PC-3 (cell line): ENCODE measurements around the gene PODXL2. TPM values are rescaled to one million over a fixed set of nuclear protein-coding genes. Genes with fewer than 3 reads are reported as not detected.

Source experiments
- ATAC-seq: fragments of 200-7000 bp; cut with Tn5 transposase; 2 replicates; pipeline ENCODE4 v1.9.1; 2020; ENCODE audit warnings: mild to moderate bottlenecking, moderate library complexity
- BruUV-seq: library from RNA; stranded (reverse); fragments of 400-500 nt; replicated peaks from 2 replicates; lab custom pipeline; 2021; lab: Mats Ljungman, UMichigan
- CTCF ChIA-PET: fragments of 300-600 bp; sonication (Branson Sonifier 250); formaldehyde crosslinking; loops from one replicate; lab custom pipeline; 2022; ENCODE audit warnings: antibody characterized with exemption; lab: Charles Lee
- POLR2A ChIA-PET: fragments of 300-600 bp; sonication (Branson Sonifier 250); formaldehyde crosslinking; loops from one replicate; lab custom pipeline; 2022; ENCODE audit warnings: antibody characterized with exemption; ENCODE audit not compliant: unreplicated experiment; lab: Charles Lee
- DNase-seq: peaks from one replicate; pipeline ENCODE4 v3.0.0-alpha.2; 2015
- H2AFZ ChIP-seq: fragments of 300-600 bp; sonication (generic); 2 replicates; pipeline ENCODE4 v1.6.0; 2016; ENCODE audit warnings: antibody characterized with exemption, low read length
- H3F3A ChIP-seq: fragments of 300-600 bp; sonication (generic); one replicate; pipeline ENCODE4 v1.6.0; 2017; ENCODE audit warnings: antibody characterized with exemption, low read length, control low read depth, mild to moderate bottlenecking; ENCODE audit not compliant: unreplicated experiment
- H3K27ac ChIP-seq: fragments of 300-600 bp; sonication (generic); 2 replicates; pipeline ENCODE4 v1.5.1; 2016; ENCODE audit warnings: mild to moderate bottlenecking, low read length
- H3K27me3 ChIP-seq: fragments of 300-600 bp; sonication (generic); 2 replicates; pipeline ENCODE4 v1.6.1; 2016; ENCODE audit warnings: low read length, mixed read lengths
- H3K36me3 ChIP-seq: fragments of 300-600 bp; sonication (generic); 2 replicates; pipeline ENCODE4 v1.6.1; 2016; ENCODE audit warnings: low read depth, mixed run types, low read length, mixed read lengths
- H3K4me1 ChIP-seq: fragments of 300-600 bp; sonication (generic); 2 replicates; pipeline ENCODE4 v1.5.1; 2016; ENCODE audit warnings: low read length; ENCODE audit not compliant: insufficient read depth
- H3K4me2 ChIP-seq: fragments of 300-600 bp; sonication (generic); 2 replicates; pipeline ENCODE4 v1.6.0; 2016; ENCODE audit warnings: low read length
- H3K4me3 ChIP-seq: fragments of 300-600 bp; sonication (generic); 2 replicates; pipeline ENCODE4 v1.5.1; 2016; ENCODE audit warnings: mild to moderate bottlenecking, low read length, mixed read lengths
- H3K79me2 ChIP-seq: fragments of 300-600 bp; sonication (generic); 2 replicates; pipeline ENCODE4 v1.6.1; 2017; ENCODE audit warnings: low read length, mixed read lengths
- H3K9ac ChIP-seq: fragments of 300-600 bp; sonication (generic); 2 replicates; pipeline ENCODE4 v1.6.0; 2016; ENCODE audit warnings: mild to moderate bottlenecking, low read length
- H3K9me2 ChIP-seq: fragments of 300-600 bp; sonication (generic); replicated peaks from 2 replicates; pipeline ENCODE4 v1.6.1; 2016; ENCODE audit warnings: mixed run types, low read length, mixed read lengths
- H3K9me3 ChIP-seq: fragments of 300-600 bp; sonication (generic); 2 replicates; pipeline ENCODE4 v1.6.1; 2016; ENCODE audit warnings: low read length, mixed read lengths
- H4K20me1 ChIP-seq: fragments of 300-600 bp; sonication (generic); 2 replicates; pipeline ENCODE4 v1.6.1; 2016; ENCODE audit warnings: low read length, mixed read lengths
- CTCF ChIP-seq: fragments of 300-600 bp; sonication (generic); conservative IDR thresholded peaks from 2 replicates; pipeline ENCODE4 v1.5.1; 2017; ENCODE audit warnings: antibody characterized with exemption, low read depth, mild to moderate bottlenecking, low read length
- EZH2 ChIP-seq: fragments of 300-600 bp; sonication (generic); IDR thresholded peaks from one replicate; pipeline ENCODE4 v1.6.1; 2017; ENCODE audit warnings: antibody characterized with exemption, mild to moderate bottlenecking, low read length; ENCODE audit not compliant: unreplicated experiment
- EZH2phosphoT487 ChIP-seq: fragments of 300-600 bp; sonication (generic); IDR thresholded peaks from 2 replicates; pipeline ENCODE4 v1.6.1; 2018; ENCODE audit warnings: mild to moderate bottlenecking, antibody characterized with exemption, low read length, borderline replicate concordance
- intact Hi-C: fragments of 100-400 bp; cut with micrococcal nuclease; formaldehyde crosslinking; loops from 2 replicates; pipeline ENCODE4 v1.9.0; 2023
- total RNA-seq: library from RNA; depleted of rRNA; stranded (reverse); fragments of >200 nt; gene quantifications from 2 replicates; pipeline ENCODE4 v1.2.3, GENCODE V29; 2014

PODXL2 gene
- total RNA-seq, 1 experiment from 2014 or later = 32.4 TPM

- Histone ChIP-seq H3K4me3 (no peak overlapping the region), H3F3A (no peaks in the 10 kb centered on the region), H3K36me3 (no peaks in the 10 kb centered on the region), H3K4me1 (no peaks in the 10 kb centered on the region), H3K4me2 (no peak overlapping the region), H3K9me3 (no peaks in the 10 kb centered on the region), H4K20me1 (no peaks in the 10 kb centered on the region), H3K9ac (no peak overlapping the region), H2AFZ (no peak overlapping the region), H3K79me2 (no peaks in the 10 kb centered on the region), H3K27ac (no peak overlapping the region), H3K9me2 (no peaks in the 10 kb centered on the region), H3K27me3 (no peaks in the 10 kb centered on the region)
- TF ChIP-seq EZH2 (no peak), EZH2phosphoT487 (no peak), CTCF (no peak)
- BruUV-seq = no TSS peak
- POLR2A ChIA-PET = no interaction called here
- no peak for ATAC-seq
- CTCF ChIA-PET = interaction anchor here (0.5 kb wide), 1 partner anchor 104 kb away, joined by 9 read pairs; no protein-coding TSS in a partner anchor
- DNase-seq = no peak
- intact Hi-C loops = no loop called here
Measured at GRCh38 chr3:127678611-127679533, 49.9 kb downstream of the PODXL2 start.

GRCh38 chr3:127679534-127680145, 50.7 kb downstream of the PODXL2 start:
- no peaks in the 10 kb centered on the region for H4K20me1 ChIP-seq
- no peak for DNase-seq
- no peaks in the 10 kb centered on the region for H3K4me1 ChIP-seq
- ChIA-PET POLR2A (no interaction called here), CTCF (no interaction called here)
- no peaks in the 10 kb centered on the region for H3K36me3 ChIP-seq
- H3K9me2 ChIP-seq = no peaks in the 10 kb centered on the region
- no TSS peak for BruUV-seq
- no peaks in the 10 kb centered on the region for H3K27me3 ChIP-seq
- no peak overlapping the region for H2AFZ ChIP-seq
- no peaks in the 10 kb centered on the region for H3F3A ChIP-seq
- TF ChIP-seq CTCF (no peak), EZH2phosphoT487 (no peak), EZH2 (no peak)
- ATAC-seq = no peak
- intact Hi-C loops = no loop called here
- no peak overlapping the region for H3K4me2 ChIP-seq
- no peaks in the 10 kb centered on the region for H3K79me2 ChIP-seq
- H3K9ac ChIP-seq = no peak overlapping the region
- no peaks in the 10 kb centered on the region for H3K9me3 ChIP-seq
- H3K4me3 ChIP-seq = no peak overlapping the region
- no peak overlapping the region for H3K27ac ChIP-seq
